A549 (cell line): ENCODE measurements around the gene KRT8. TPM values are rescaled to one million over a fixed set of nuclear protein-coding genes. Genes with fewer than 3 reads are reported as not detected.

Source experiments
- ATAC-seq, 2 experiments: fragments of 200-7000 bp in 1 of 2; fragments of >200 bp in 1 of 2; cut with Nextera tagmentation in 1 of 2; cut with Tn5 transposase in 1 of 2; 3 replicates each; pipeline versions ENCODE4 v1.8.0 to v1.9.1; 2018 to 2020; ENCODE audit warnings: mild to moderate bottlenecking in 1 of 2, moderate library complexity in 1 of 2
- CTCF ChIA-PET: fragments of 300-600 bp; sonication (Branson Sonifier 250); formaldehyde crosslinking; extraction: SDS; loops from one replicate; lab custom pipeline; 2021; ENCODE audit warnings: antibody characterized with exemption, inconsistent platforms; lab: Yijun Ruan, JAX
- POLR2A ChIA-PET: fragments of 350-600 bp; formaldehyde crosslinking; extraction: SDS; loops from one replicate; lab custom pipeline; 2021; ENCODE audit warnings: antibody characterized with exemption, inconsistent platforms; lab: Yijun Ruan, JAX
- DNase-seq, 2 experiments: peaks; one replicate each; pipeline versions ENCODE4 v3.0.0 to v3.0.0-alpha.2; 2011 to 2016; ENCODE audit warnings: low read depth in 1 of 2, low spot score in 1 of 2
- FAIRE-seq: peaks from 2 replicates; lab custom pipeline; 2011; peaks lifted over from hg19 to GRCh38; lab: Jason Lieb, UNC
- H3K27ac ChIP-seq, 2 experiments: fragments of >200 bp; sonication (Bioruptor Twin); formaldehyde crosslinking; 3 replicates each; pipeline ENCODE4 v1.5.1; 2016 to 2017
- H3K4me1 ChIP-seq: fragments of >200 bp; sonication (Bioruptor Twin); formaldehyde crosslinking; 3 replicates; pipeline ENCODE4 v1.6.1; 2016
- H3K4me2 ChIP-seq: fragments of >200 bp; sonication (Bioruptor Twin); formaldehyde crosslinking; 3 replicates; pipeline ENCODE4 v1.6.1; 2016
- H3K4me3 ChIP-seq: fragments of >200 bp; sonication (Bioruptor Twin); formaldehyde crosslinking; 3 replicates; pipeline ENCODE4 v1.5.1; 2016
- H3K9me3 ChIP-seq: fragments of >200 bp; sonication (Bioruptor Twin); formaldehyde crosslinking; 3 replicates; pipeline ENCODE4 v1.6.1; 2016
- CBX8 ChIP-seq: fragments of 200-600 bp; sonication (generic); IDR thresholded peaks from 2 replicates; pipeline ENCODE4 v1.6.1; 2016
- CHD4 ChIP-seq: fragments of 200-600 bp; sonication (generic); IDR thresholded peaks from 2 replicates; pipeline ENCODE4 v1.6.1; 2016; ENCODE audit warnings: antibody characterized with exemption, mild to moderate bottlenecking, borderline replicate concordance
- EHF ChIP-seq: fragments of 250-450 bp; sonication (Bioruptor Pico); IDR thresholded peaks from 2 replicates; pipeline ENCODE4 v1.5.0; 2020; ENCODE audit warnings: mild to moderate bottlenecking
- ELK1 ChIP-seq: fragments of 150-350 bp; IDR thresholded peaks from 2 replicates; pipeline ENCODE4 v1.6.1; 2014; ENCODE audit warnings: low read depth, mild to moderate bottlenecking, low read length
- EP300 ChIP-seq, 2 experiments: fragments of >200 bp; sonication (Bioruptor Twin); formaldehyde crosslinking; IDR thresholded peaks; 2 replicates in 1 of 2; 3 replicates in 1 of 2; pipeline ENCODE4 v1.6.1; 2016 to 2017
- HEYL ChIP-seq: fragments of 250-450 bp; sonication (Bioruptor Pico); IDR thresholded peaks from 2 replicates; pipeline ENCODE4 v1.8.0; 2021; ENCODE audit warnings: mild to moderate bottlenecking, moderate library complexity
- HOXA7 ChIP-seq: fragments of 250-450 bp; sonication (Bioruptor Pico); IDR thresholded peaks from 2 replicates; pipeline ENCODE4 v1.5.0; 2020; ENCODE audit warnings: mild to moderate bottlenecking, moderate library complexity
- HOXB13 ChIP-seq: fragments of 250-450 bp; sonication (Bioruptor Pico); IDR thresholded peaks from 2 replicates; pipeline ENCODE4 v1.5.0; 2020; ENCODE audit warnings: low read depth, mild to moderate bottlenecking, moderate library complexity
- JUN ChIP-seq, 2 experiments: fragments of >200 bp; sonication (Bioruptor Twin); formaldehyde crosslinking; IDR thresholded peaks; 2 replicates in 1 of 2; 3 replicates in 1 of 2; pipeline ENCODE4 v1.6.1; 2016 to 2017
- JUNB ChIP-seq: fragments of >200 bp; sonication (Bioruptor Twin); formaldehyde crosslinking; IDR thresholded peaks from 2 replicates; pipeline ENCODE4 v1.6.1; 2016
- KDM1A ChIP-seq: fragments of 200-600 bp; sonication (generic); IDR thresholded peaks from 2 replicates; pipeline ENCODE4 v1.6.1; 2016; ENCODE audit warnings: low read depth, mild to moderate bottlenecking
- NFE2L2 ChIP-seq: fragments of 150-350 bp; conservative IDR thresholded peaks from 2 replicates; pipeline ENCODE4 v1.6.1; 2014; ENCODE audit warnings: low read length
- NPAS2 ChIP-seq: fragments of 250-450 bp; sonication (Bioruptor Pico); IDR thresholded peaks from 2 replicates; pipeline ENCODE4 v1.8.0; 2022; ENCODE audit warnings: mild to moderate bottlenecking, moderate library complexity, borderline replicate concordance
- PHF8 ChIP-seq: fragments of 200-600 bp; sonication (generic); IDR thresholded peaks from 2 replicates; pipeline ENCODE4 v1.6.1; 2016; ENCODE audit warnings: low read depth, mild to moderate bottlenecking, antibody characterized with exemption, moderate library complexity, borderline replicate concordance
- RARB ChIP-seq: fragments of 250-450 bp; sonication (Bioruptor Pico); IDR thresholded peaks from 2 replicates; pipeline ENCODE4 v1.8.0; 2021; ENCODE audit warnings: mild to moderate bottlenecking, moderate library complexity
- RFX5 ChIP-seq: fragments of 450-650 bp; IDR thresholded peaks from 2 replicates; pipeline ENCODE4 v1.7.1; 2014; ENCODE audit warnings: antibody characterized with exemption, mild to moderate bottlenecking, moderate library complexity
- ZFP36 ChIP-seq: fragments of 450-650 bp; IDR thresholded peaks from 2 replicates; pipeline ENCODE4 v1.6.1; 2014; ENCODE audit warnings: borderline replicate concordance; ENCODE audit not compliant: partially characterized antibody
- ZSCAN20 ChIP-seq: fragments of 250-450 bp; sonication (Bioruptor Pico); IDR thresholded peaks from 2 replicates; pipeline ENCODE4 v1.8.0; 2022; ENCODE audit warnings: mild to moderate bottlenecking, moderate library complexity
- WGBS: methylation state at CpG from one replicate; pipeline ENCODE4 v1.1.6; 2017; ENCODE audit errors: missing lambda C conversion rate; 5-methylcytosine and 5-hydroxymethylcytosine counted together
- polyA plus RNA-seq, 4 experiments: library from polyadenylated mRNA; depleted of rRNA in 3 of 4; stranded (reverse); fragments of >200 nt; fragmentation: RNase III in 1 of 4; extraction: RNeasy Plus Mini Kit Qiagen cat#74134 plus additional on column Dnase treatment in 1 of 4; gene quantifications; 2 replicates in 3 of 4; 3 replicates in 1 of 4; pipeline ENCODE4 v1.2.3, GENCODE V29; 2011 to 2017
- TF ChIP-seq, protein P1 (sequence below): IDR thresholded peaks from 2 replicates; pipeline ENCODE4 v1.6.1; 2012
- TF ChIP-seq, protein P2 (sequence below): fragments of 450-650 bp; IDR thresholded peaks from 2 replicates; pipeline ENCODE4 v1.6.1; 2014; ENCODE audit warnings: antibody characterized with exemption

Gene KRT8
- polyA plus RNA-seq, 2 of the 4 experiments (the other 2 are of a cell fraction): 2,250 to 3,633 TPM

DNA sequence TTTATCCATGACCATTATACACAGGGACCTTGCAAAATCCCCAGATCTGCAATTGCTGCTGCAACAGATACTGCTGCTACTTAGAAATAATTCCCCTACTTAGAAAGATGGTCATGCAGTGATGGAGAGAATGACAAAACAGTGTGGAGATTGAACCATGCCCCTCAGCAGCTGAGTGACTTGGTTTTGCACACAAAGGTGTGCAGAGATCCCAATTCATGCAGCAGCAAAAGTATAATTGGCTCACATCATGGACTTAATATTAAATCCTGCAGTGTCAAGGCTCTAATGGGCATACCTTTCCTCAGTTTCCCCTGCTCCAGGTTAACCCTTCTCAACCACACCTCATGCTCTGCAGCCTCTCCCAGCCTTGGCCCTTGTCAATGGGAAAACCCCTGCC lies 53.1 kb downstream of the KRT8 start:
- no peak for ATAC-seq
- Histone ChIP-seq H3K9me3 (no peaks in the 10 kb centered on the region), H3K4me2 (no peak overlapping the region), H3K4me3 (no peak overlapping the region), H3K4me1 (peaks cover 9% of the 10 kb centered on the region), H3K27ac (no peak overlapping the region)
- ChIA-PET POLR2A (interaction anchor here (0.7 kb wide), 1 partner anchor 78 kb away, joined by 5 read pairs; no protein-coding TSS in a partner anchor), CTCF (interaction anchor here (0.5 to 3.6 kb wide), 5 partner anchors 14 to 457 kb away, joined by 3 to 13 read pairs (median 3); no protein-coding TSS in a partner anchor)
- no peak for FAIRE-seq
- no peak for TF ChIP-seq PHF8
- DNase-seq: no peak

- 87% methylated on average over 5 of the region's 5 CpGs for WGBS
- Histone ChIP-seq H3K9me3 (no peaks in the 10 kb centered on the region), H3K4me3 (no peak overlapping the region), H3K27ac (no peak overlapping the region), H3K4me2 (no peak overlapping the region)
- DNase-seq: no peak
- no peak for FAIRE-seq
- POLR2A ChIA-PET: no interaction called here
- TF ChIP-seq ZSCAN20: no peak
- no peak for TF ChIP-seq EHF (CRISPR knock-in tag)
- no peak for TF ChIP-seq CBX8
- no peak for TF ChIP-seq CHD4
- TF ChIP-seq, all 56 proteins: peak for 0
- H3K4me1 ChIP-seq: peaks cover 9% of the 10 kb centered on the region
- no peak for ATAC-seq
- CTCF ChIA-PET: no interaction called here
Observed at GRCh38 chr12:52850681-52851080, 54.2 kb downstream of the KRT8 start.

DNA sequence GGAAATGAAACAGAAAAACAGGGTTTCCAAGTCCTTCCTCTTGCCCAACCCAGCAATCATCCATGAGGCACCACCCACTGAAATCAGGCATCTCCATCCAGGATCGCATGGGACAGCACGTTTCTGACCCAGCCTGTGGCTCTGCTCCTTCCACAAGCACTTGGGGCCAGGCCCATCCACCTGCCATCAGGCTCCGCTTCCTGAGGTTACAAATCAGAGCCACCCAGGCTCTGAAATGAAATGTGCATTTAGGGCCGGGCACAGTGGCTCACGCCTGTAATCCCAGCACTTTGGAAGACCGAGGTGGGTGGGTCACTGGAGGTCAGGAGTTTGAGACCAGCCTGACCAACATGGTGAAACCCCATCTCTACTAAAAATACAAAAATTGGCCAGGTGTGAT lies 55.4 kb downstream of the KRT8 start:
- Histone ChIP-seq H3K9me3 (no peaks in the 10 kb centered on the region), H3K4me3 (no peak overlapping the region), H3K4me1 (peaks cover 9% of the 10 kb centered on the region), H3K4me2 (no peak overlapping the region), H3K27ac (no peak overlapping the region)
- FAIRE-seq (peak; percentile 28), DNase-seq (no peak), ATAC-seq (no peak)
- 80% methylated on average over 3 of the region's 6 CpGs for WGBS
- ChIA-PET POLR2A (no interaction called here), CTCF (no interaction called here)
- TF ChIP-seq RFX5 (no peak), HOXB13 (CRISPR knock-in tag) (no peak), HOXA7 (CRISPR knock-in tag) (no peak), NFE2L2 (no peak), ZFP36 (no peak), PHF8 (no peak), JUNB (no peak), EP300 (IDR thresholded peaks at IDR 0.05) (no peak), RARB (CRISPR knock-in tag) (no peak), ELK1 (no peak), HEYL (CRISPR knock-in tag) (no peak), KDM1A (no peak), JUN (IDR thresholded peaks at IDR 0.05) (no peak), CBX8 (no peak), NPAS2 (CRISPR knock-in tag) (no peak)
- TF ChIP-seq, protein P1, sequence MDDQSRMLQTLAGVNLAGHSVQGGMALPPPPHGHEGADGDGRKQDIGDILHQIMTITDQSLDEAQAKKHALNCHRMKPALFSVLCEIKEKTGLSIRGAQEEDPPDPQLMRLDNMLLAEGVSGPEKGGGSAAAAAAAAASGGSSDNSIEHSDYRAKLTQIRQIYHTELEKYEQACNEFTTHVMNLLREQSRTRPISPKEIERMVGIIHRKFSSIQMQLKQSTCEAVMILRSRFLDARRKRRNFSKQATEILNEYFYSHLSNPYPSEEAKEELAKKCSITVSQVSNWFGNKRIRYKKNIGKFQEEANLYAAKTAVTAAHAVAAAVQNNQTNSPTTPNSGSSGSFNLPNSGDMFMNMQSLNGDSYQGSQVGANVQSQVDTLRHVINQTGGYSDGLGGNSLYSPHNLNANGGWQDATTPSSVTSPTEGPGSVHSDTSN: no peak
- TF ChIP-seq, protein P2, sequence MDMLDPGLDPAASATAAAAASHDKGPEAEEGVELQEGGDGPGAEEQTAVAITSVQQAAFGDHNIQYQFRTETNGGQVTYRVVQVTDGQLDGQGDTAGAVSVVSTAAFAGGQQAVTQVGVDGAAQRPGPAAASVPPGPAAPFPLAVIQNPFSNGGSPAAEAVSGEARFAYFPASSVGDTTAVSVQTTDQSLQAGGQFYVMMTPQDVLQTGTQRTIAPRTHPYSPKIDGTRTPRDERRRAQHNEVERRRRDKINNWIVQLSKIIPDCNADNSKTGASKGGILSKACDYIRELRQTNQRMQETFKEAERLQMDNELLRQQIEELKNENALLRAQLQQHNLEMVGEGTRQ: no peak
